ENCODE measurements around the gene ANXA9.

The ANXA9 gene

DNA sequence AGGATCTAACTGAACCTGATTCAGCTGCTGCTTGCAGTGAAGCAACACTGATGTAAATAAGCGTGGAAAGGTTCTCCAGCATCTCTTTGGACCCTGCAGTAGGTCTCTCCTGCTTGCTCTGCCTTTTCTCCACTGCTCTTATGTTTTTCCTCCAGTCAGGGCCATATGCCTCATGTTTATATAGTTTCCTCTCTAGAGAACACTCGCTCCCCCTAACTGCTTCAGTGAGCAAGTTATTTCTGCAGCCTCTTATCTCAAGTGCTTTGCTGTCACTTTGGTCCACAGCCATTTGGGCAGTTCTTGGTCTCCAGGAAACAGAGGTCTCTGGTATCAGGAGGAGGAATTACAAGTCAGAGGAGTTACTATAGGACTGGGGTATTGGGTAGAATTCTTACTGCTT, 31.4 kb downstream of the ANXA9 start:
- no peak overlapping the region for H3K4me3 ChIP-seq (ENCODE audit: low read length)
- no peak for DNase-seq (ENCODE audit: low read depth)
- TF ChIP-seq, protein P1, sequence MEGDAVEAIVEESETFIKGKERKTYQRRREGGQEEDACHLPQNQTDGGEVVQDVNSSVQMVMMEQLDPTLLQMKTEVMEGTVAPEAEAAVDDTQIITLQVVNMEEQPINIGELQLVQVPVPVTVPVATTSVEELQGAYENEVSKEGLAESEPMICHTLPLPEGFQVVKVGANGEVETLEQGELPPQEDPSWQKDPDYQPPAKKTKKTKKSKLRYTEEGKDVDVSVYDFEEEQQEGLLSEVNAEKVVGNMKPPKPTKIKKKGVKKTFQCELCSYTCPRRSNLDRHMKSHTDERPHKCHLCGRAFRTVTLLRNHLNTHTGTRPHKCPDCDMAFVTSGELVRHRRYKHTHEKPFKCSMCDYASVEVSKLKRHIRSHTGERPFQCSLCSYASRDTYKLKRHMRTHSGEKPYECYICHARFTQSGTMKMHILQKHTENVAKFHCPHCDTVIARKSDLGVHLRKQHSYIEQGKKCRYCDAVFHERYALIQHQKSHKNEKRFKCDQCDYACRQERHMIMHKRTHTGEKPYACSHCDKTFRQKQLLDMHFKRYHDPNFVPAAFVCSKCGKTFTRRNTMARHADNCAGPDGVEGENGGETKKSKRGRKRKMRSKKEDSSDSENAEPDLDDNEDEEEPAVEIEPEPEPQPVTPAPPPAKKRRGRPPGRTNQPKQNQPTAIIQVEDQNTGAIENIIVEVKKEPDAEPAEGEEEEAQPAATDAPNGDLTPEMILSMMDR (IDR thresholded peaks at IDR 0.05; ENCODE audit: insufficient read depth, low read depth, low read length, missing control alignments) = no peak

DNA sequence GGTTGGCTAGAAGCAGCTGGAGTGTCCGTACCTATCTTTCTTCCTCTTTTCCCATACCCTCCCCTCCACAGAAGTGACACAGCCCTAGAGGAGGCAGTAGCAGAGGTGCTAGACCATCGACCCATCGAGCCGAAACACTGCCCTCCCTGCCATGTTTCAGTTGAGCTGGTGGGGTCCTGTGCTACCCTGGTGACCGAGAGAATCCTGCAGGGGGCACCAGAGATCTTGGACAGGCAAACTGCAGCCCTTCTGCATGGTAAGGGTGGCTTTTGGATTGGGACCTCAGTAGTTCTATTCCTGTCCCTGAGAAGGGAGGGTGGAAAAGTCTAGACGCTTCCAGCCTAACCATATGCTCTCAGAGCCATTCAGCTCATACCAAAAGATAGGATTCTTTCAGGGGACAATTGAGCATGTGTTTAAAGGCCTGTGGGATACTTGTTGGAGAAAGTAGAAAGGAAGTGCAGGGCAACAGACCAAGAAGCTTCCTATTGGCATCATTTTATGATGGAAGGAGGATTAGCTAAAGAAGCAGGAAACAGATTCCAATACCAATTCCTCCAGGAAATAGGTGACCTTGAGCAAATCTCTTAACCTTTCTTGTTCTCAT, 42.6 kb downstream of the ANXA9 start:
- DNase-seq (ENCODE audit: low read depth) = peak; percentile 80
- no peak overlapping the region for H3K4me3 ChIP-seq (ENCODE audit: low read length)
- TF ChIP-seq, protein P1 (IDR thresholded peaks at IDR 0.05; ENCODE audit: insufficient read depth, low read depth, low read length, missing control alignments) = peak; percentile 87

DNA sequence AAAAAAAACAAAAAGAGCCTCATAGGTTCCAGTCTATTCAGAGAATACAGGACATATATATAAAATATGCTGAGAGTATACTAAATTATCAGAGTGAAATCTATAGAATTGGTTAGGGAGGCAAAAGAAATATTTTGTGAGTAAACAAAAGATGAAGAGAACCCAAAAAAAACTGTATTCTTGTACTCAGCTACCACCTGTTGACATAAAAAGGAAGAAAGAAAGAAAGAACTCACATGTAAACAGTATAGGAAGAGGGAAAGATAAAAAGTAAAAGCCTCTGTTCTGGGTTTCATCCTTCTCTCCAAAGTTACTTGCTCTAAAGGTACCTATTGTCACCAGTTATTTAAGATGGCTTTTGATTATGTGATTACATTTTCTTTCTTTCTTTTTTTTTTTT, 44.4 kb downstream of the ANXA9 start:
- H3K4me3 ChIP-seq (ENCODE audit: low read length) = no peak overlapping the region
- TF ChIP-seq, protein P1 (IDR thresholded peaks at IDR 0.05; ENCODE audit: insufficient read depth, low read depth, low read length, missing control alignments) = no peak
- no peak for DNase-seq (ENCODE audit: low read depth)

DNA sequence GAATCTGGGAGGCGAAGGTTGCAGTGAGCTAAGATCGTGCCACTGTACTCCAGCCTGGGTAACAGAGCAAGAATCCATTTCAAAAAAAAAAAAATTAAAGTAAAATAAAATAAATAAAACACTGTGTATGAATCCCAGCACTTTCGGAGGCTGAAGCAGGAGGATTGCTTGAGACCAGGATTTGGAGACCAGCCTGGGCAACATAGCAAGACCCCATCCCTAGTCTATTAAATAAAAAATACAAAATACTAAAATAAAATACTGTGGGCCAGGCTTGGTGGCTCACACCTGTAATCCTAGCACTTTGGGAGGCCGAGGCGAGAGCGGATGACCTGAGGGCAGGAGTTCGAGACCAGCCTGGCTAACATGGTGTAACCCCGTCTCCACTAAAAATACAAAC, 50.1 kb downstream of the ANXA9 start:
- DNase-seq (ENCODE audit: low read depth) = no peak
- TF ChIP-seq, protein P1 (IDR thresholded peaks at IDR 0.05; ENCODE audit: insufficient read depth, low read depth, low read length, missing control alignments) = no peak
- H3K4me3 ChIP-seq (ENCODE audit: low read length) = no peak overlapping the region

DNA sequence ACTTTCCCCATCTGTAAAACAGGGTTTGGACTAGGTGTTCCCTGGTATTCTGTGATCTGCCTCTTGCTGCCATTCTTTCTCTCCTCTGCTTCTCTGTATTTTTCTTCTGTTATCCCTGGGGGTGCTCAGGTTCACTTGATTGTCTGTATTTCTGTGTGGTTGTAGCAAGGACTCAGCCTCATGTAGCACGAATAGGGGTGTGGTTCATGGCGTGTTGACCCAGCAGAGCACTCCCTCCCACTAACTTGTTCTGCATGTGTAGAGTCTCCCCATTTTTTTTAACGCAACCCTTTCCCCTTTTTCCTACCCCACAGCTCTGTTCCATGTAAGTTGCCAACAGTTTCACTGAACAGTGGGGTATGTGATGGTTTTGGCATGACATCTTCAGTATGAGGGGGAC, 53.1 kb downstream of the ANXA9 start:
- no peak overlapping the region for H3K4me3 ChIP-seq (ENCODE audit: low read length)
- no peak for DNase-seq (ENCODE audit: low read depth)
- TF ChIP-seq, protein P1 (IDR thresholded peaks at IDR 0.05; ENCODE audit: insufficient read depth, low read depth, low read length, missing control alignments) = no peak

DNA sequence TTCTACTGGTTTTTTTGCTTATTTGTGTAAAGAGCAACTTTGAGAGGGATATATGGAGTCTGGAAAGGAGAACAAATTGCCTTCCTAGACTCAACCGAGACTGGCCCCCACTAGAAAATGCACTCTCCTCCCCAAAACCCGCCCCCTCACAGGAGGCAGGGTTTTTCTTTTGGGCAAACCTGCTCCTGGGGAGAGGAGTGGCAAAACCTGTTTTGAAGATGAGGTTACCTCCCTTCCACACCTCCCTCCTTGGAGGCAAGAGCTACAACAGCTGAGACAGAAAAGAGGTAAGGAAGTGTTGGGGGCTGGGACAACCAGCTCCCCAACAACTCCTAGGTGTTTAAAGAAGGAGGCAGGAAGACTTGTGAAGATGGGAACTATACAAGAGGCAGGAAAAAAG, 54.3 kb downstream of the ANXA9 start, which contains the start of gene BNIPL:
BNIPL (plus strand) TSS at position 231 of the 400 bp plus-strand sequence; CDS start at position 371, 140 bp downstream.
- peak within 1 kb of the TSS; percentile 49 for H3K4me3 ChIP-seq (ENCODE audit: low read length)
- DNase-seq (ENCODE audit: low read depth) = peak; percentile 73
- TF ChIP-seq, protein P1 (IDR thresholded peaks at IDR 0.05; ENCODE audit: insufficient read depth, low read depth, low read length, missing control alignments) = no peak

DNA sequence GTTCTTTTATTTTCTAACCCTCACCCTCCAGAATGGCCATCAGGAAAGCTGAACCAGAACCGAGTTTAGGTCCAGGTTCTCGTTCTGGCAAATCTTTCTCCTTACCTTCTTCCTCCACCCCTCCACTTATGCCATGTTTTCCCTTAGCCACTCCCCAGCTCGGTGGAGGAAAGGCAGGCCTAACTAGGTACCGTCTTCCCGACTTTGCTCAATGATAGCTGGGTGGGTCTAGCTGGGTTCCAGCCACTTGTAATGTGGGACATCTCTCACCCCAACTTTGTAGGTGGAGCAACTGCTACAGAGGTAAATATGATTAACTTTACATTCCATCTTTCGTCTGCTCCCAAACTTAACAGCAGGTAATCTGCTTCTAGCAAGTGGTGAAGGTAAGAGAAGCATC, 54.9 kb downstream of the ANXA9 start:
- no peak for DNase-seq (ENCODE audit: low read depth)
- H3K4me3 ChIP-seq (ENCODE audit: low read length) = peak overlapping the region; percentile 49
- TF ChIP-seq, protein P1 (IDR thresholded peaks at IDR 0.05; ENCODE audit: insufficient read depth, low read depth, low read length, missing control alignments) = no peak

All from epithelial cell of esophagus (primary cell).